WI38 (cell line): ENCODE data around the gene CNTN2.

Experiments used
- H3K4me3 ChIP-seq: 2 replicates; pipeline ENCODE4 v1.5.1; 2011; ENCODE audit warnings: low read depth, mild to moderate bottlenecking, control low read depth, low read length
- TF ChIP-seq, protein P1 (sequence below): IDR thresholded peaks from 2 replicates; pipeline ENCODE4 v1.5.1; 2012; ENCODE audit warnings: low read depth, mild to moderate bottlenecking, control low read depth, low read length

Gene CNTN2

DNA sequence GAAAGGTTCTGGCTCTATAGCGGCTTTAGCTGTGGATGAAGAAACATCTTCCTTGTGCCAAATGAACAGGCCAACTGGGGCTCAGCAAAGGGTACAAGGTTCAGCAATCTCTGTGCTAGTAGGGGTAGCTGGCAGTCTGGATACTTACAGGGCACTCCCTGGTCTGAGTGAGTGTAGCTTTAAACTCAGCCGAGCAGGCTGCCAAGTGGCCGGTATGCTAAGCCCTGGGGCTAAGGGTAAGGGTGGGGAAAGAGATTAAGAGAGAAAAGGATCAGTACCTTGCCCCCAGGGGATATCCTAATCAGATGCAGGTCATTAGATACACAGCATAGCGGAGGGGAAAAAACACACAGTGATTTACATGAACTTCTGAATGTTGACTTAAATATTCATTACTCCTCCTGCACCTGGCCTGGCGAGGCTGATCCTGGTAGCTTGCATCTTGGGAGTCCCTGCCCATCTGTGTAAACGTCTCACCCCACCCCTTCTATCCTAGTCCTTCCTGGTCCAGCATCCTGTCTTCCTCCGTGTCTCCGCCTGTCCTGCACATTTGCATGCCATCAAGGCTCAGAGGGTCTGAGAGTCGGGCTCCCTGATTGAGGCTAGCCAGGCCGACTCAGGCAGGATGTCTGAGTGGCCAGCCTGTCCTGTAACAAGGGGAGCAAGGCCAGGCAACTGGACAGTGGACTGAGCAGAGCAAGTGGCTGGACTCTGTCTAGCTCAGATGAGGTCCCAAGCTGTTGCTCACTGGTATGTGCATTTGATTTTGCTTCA lies 39.5 kb upstream of the CNTN2 start:
- no peak overlapping the region for H3K4me3 ChIP-seq
- TF ChIP-seq, protein P1, sequence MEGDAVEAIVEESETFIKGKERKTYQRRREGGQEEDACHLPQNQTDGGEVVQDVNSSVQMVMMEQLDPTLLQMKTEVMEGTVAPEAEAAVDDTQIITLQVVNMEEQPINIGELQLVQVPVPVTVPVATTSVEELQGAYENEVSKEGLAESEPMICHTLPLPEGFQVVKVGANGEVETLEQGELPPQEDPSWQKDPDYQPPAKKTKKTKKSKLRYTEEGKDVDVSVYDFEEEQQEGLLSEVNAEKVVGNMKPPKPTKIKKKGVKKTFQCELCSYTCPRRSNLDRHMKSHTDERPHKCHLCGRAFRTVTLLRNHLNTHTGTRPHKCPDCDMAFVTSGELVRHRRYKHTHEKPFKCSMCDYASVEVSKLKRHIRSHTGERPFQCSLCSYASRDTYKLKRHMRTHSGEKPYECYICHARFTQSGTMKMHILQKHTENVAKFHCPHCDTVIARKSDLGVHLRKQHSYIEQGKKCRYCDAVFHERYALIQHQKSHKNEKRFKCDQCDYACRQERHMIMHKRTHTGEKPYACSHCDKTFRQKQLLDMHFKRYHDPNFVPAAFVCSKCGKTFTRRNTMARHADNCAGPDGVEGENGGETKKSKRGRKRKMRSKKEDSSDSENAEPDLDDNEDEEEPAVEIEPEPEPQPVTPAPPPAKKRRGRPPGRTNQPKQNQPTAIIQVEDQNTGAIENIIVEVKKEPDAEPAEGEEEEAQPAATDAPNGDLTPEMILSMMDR: no peak

DNA sequence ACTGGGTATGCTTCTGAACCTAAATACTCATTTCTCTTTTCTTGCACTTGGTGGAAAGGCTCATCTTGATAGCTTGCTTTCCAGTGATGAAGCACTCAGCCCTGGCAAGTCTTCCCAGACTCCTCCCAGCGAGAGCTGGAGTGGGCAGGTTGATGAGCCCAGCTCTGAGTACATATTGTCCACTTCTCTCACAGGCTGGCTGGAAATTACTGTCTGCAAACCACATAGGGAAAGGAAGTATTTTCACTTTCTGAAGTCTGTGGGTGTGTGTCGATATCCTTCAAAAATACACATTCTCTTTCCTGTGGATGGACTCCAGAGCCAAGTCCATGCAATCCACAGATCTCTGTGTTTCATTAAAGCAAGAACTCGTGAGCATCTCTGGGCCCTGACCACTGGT lies 38.7 kb upstream of the CNTN2 start:
- no peak overlapping the region for H3K4me3 ChIP-seq
- TF ChIP-seq, protein P1: no peak

DNA sequence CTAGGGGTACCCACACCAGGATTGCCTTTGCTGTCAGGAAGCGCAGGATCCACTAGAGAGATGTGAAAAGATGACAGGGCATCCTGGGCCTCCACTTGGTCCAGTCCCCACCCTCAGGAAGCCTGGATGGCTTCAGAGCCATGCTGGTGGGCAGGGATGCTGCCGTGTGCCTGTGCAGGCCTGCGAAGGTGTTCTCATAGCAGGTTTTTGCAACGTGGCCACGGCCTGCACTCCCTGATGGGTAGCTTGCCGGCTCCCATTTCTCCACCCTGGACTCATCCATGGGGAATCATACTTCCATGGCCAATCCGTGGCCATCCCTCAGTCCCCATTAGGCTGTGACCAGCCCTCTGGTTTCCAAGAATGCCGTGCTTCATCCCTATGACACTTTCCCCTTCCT lies 34.1 kb upstream of the CNTN2 start:
- TF ChIP-seq, protein P1: no peak
- no peak overlapping the region for H3K4me3 ChIP-seq

DNA sequence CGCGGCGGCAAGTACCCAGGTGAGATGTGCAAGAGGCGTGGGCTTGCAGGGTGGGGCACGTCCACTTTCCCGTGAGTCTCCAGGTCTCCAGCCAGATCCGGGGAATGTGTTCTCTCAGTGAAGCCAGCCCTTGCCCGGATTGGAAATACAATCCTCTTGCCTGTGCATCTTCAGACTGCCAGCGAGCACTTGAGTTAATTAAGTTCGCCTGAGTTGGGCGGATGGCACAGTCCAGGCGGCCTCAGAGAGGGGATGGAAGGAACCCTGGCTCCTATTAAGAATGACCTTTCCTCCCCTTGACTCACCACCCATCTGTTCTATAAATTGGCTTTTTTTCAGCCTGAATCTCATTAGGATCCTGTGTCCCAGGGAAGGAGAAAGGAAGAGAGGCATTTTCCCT lies 33.3 kb upstream of the CNTN2 start:
- no peak overlapping the region for H3K4me3 ChIP-seq
- TF ChIP-seq, protein P1: no peak

DNA sequence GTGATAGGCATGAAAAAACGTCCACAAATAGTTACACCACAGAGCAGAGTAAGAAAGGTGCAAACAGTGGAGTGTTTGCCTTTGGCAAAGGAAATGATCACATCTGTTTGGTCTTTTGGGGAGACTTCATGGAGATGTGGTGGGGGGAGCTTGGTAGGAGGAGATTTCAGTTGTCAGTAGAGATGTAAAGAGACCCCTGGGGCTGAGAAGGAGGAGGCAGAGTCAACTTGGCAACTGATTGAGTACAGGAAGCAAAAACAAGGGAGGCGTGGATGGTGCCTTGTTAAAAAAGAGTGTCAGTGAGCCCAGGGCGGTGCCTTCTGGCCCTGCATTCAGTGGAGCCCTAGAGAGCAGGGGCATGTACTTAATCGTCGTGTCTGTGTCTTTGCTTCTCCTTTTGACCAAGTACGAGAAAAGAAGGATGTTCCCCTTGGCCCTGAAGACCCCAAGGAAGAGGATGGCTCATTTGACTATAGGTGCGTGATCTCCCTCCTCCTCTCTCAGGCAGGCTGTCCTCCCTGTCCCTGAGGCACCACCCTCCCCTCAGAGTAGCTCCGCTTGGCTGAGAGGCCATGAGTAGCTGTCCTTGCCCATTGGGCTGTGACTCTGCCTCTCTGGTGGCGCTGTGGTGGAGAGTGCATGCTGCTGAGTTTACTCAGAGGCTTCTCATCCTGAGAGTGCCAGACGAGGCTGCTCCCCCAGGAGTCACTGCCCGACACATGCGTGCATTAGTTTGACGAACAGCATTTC lies 30.4 kb upstream of the CNTN2 start:
- TF ChIP-seq, protein P1: no peak
- no peak overlapping the region for H3K4me3 ChIP-seq

DNA sequence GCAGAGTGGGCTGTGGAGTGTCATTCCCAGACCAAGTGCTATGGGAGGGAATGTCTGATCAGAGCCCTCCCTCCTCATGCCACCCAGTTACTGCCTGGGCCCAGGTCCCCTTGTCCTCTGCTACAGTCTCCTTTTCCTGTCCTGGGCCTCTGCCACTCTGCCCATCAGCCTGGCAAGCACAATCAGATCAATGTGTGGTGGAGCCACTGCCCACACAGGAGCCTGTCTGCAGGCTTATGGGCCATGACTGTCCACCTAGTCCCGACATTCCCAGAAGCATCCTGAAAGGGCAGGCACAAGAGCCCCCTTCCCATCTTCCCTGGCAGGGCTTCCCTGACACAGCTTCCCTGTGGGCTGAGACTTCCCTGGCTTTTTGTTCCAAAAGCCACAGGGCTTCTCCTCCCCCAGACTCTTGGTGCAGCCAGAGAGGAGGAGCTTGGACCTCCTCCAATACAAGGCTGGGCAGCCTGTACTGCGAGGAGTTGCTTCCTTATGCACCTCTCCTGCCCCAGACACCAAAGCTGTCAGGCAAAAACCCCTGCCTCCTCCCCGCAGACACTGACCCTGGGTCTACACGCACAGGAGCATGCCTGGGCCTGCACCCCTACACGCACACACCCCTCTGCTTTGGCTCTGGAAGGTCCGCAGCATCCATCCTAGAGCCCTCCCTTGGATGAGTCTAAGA lies 29.2 kb upstream of the CNTN2 start:
- no peak overlapping the region for H3K4me3 ChIP-seq
- TF ChIP-seq, protein P1: no peak
